Activated naive CD8-positive, alpha-beta T cell treated with anti-CD3 and anti-CD28 coated beads, Interleukin-2, amount 10 ng/mL, durations not matched to agents 7 days and 5 days (primary cell): ENCODE measurements around the gene TMIGD2. TPM values are rescaled to one million over a fixed set of nuclear protein-coding genes. Genes with fewer than 3 reads are reported as not detected.
A peak's percentile ranks its signal among the peaks of the same experiment; 100 is the strongest.

Experiments
- ATAC-seq: fragments of 150-1000 bp; cut with Tn5 transposase; one replicate; pipeline ENCODE4 v1.10.0; 2021; ENCODE audit warnings: low read depth, moderate library complexity
- POLR2A ChIA-PET: fragments of 350-600 bp; sonication (Branson Sonifier 250); formaldehyde crosslinking; loops from one replicate; lab custom pipeline; 2021; ENCODE audit warnings: antibody characterized with exemption; lab: Charles Lee
- DNase-seq: peaks from one replicate; pipeline ENCODE4 v3.0.0; 2021
- H3K27ac Mint-ChIP-seq: one replicate; pipeline ENCODE4 v1.8.0; 2022; ENCODE audit warnings: mild to moderate bottlenecking, mixed read lengths
- H3K27me3 Mint-ChIP-seq: one replicate; pipeline ENCODE4 v1.8.0; 2022; ENCODE audit warnings: mild to moderate bottlenecking, moderate library complexity, mixed read lengths
- H3K36me3 Mint-ChIP-seq: one replicate; pipeline ENCODE4 v1.8.0; 2021; ENCODE audit warnings: mild to moderate bottlenecking, mixed read lengths
- H3K4me1 Mint-ChIP-seq: one replicate; pipeline ENCODE4 v1.8.0; 2021; ENCODE audit warnings: mixed read lengths
- H3K4me3 Mint-ChIP-seq: one replicate; pipeline ENCODE4 v1.8.0; 2022; ENCODE audit warnings: mild to moderate bottlenecking, moderate library complexity, mixed read lengths
- H3K9me3 Mint-ChIP-seq: one replicate; pipeline ENCODE4 v1.8.0; 2021; ENCODE audit warnings: mixed read lengths
- total RNA-seq, 2 experiments: library from RNA; stranded (reverse); gene quantifications; one replicate each; pipeline ENCODE4 v1.2.3, GENCODE V29; 2021

TMIGD2 gene
- total RNA-seq, 2 experiments from 2014 or later, result 49.3 to 50.5 TPM

DNA sequence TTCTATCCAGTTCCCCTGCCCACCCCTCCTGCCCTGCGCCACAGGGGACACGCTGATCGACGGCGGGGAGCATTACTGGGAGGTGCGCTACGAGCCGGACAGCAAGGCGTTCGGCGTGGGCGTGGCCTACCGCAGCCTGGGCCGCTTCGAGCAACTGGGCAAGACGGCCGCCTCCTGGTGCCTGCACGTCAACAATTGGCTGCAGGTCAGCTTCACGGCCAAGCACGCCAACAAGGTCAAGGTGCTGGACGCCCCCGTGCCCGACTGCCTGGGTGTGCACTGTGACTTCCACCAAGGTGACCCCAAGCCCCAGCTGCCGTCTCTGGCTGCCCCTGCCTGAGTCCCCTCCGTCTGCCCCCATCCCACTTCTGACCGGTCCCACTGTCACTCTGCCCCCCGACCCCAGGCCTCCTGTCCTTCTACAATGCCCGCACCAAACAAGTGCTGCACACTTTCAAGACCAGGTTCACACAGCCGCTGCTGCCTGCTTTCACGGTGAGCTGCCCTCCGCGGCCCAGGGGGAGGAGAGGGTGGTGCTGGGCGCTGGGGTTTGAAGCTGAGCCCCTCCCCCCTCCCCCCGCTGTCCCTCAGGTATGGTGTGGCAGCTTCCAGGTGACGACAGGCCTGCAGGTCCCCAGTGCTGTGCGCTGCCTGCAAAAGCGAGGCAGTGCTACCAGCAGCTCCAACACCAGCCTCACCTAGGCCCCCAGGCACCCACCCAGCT, 20.9 kb upstream of the TMIGD2 start:
- peaks cover 21% of the 10 kb centered on the region for H3K9me3 Mint-ChIP-seq
- H3K4me3 Mint-ChIP-seq, result no peak overlapping the region
- ATAC-seq (no peak), DNase-seq (no peak)
- peaks cover 15% of the 10 kb centered on the region for H3K4me1 Mint-ChIP-seq
- H3K27me3 Mint-ChIP-seq, result no peaks in the 10 kb centered on the region
- POLR2A ChIA-PET, result interaction anchor here (1.1 to 1.5 kb wide), 2 partner anchors 20 kb away, joined by 3 to 5 read pairs; partner anchors contain the start of gene MPND
- H3K36me3 Mint-ChIP-seq, result peaks cover 29% of the 10 kb centered on the region
- no peak overlapping the region for H3K27ac Mint-ChIP-seq

DNA sequence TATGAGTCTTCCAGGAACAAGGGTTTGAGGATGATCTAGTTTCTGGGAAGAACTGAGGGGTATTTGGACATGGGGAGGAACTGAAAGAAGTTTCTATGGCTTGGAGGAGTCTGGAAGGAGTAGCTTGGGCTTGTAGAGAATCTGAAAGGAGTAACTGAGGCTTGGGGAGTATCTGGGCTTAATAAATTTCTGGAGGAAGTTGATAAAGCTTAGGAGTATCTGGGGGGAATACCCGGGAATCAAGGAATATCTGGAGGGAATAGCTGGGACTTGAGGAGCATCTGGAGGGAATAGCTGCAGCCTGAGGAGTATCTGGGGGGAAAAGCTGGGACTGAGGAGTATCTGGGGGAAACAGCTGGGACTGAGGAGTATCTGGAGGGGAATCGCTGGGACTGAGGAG, 18.2 kb upstream of the TMIGD2 start:
- H3K4me1 Mint-ChIP-seq, result peaks cover 2% of the 10 kb centered on the region
- POLR2A ChIA-PET, result interaction anchor here (0.6 to 1.3 kb wide), 3 partner anchors 16 to 159 kb away, joined by 3 to 5 read pairs (median 3); partner anchors contain the start of gene FSD1

DNA sequence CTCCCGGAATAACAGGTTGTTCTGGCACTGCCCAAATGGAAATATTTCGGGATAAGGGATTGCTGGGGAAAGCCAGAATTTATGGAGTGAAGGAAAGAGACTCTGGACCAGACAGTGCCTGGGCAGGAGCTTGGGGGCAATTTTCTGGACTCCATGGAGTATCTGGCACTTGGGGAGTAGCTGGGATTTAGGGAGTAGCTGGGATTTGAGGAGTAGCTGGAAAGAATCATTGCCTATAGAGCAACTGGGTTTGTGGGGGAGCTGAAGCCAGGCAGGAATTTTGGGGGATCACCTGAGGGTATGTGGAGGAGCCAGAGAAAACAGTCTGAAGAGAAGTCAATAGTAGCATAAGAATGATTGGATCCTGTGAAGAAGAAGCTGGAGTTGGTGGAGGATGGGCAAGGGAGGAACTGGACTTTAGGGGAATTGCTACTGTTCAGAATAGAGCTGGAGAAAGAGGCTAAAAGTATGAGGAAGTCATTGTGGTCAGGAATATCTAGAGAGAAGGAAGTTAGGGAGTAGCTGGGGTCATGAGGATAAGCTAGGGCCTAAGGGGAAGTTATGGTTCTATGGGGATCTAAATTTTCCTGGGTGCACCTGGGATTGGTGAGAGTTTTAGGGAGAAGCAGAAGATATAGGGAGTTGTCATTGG, 17.0 kb upstream of the TMIGD2 start:
- POLR2A ChIA-PET, result interaction anchor here (0.5 to 1.3 kb wide), 4 partner anchors 15 to 168 kb away, joined by 3 to 5 read pairs (median 4); partner anchors contain the start of gene FSD1
- DNase-seq (no peak), ATAC-seq (no peak)
- peaks cover 21% of the 10 kb centered on the region for H3K9me3 Mint-ChIP-seq
- H3K27ac Mint-ChIP-seq, result peak overlapping the region; percentile 55
- no peaks in the 10 kb centered on the region for H3K27me3 Mint-ChIP-seq
- H3K4me3 Mint-ChIP-seq, result no peak overlapping the region
- peaks cover 39% of the 10 kb centered on the region for H3K36me3 Mint-ChIP-seq
- H3K4me1 Mint-ChIP-seq, result no peaks in the 10 kb centered on the region

More for the DNA sequence above, 18.2 kb upstream of the TMIGD2 start:
- Mint-ChIP-seq H3K27ac (no peak overlapping the region), H3K36me3 (peaks cover 40% of the 10 kb centered on the region), H3K27me3 (no peaks in the 10 kb centered on the region), H3K9me3 (peaks cover 21% of the 10 kb centered on the region), H3K4me3 (no peak overlapping the region)
- ATAC-seq (no peak), DNase-seq (no peak)

DNA sequence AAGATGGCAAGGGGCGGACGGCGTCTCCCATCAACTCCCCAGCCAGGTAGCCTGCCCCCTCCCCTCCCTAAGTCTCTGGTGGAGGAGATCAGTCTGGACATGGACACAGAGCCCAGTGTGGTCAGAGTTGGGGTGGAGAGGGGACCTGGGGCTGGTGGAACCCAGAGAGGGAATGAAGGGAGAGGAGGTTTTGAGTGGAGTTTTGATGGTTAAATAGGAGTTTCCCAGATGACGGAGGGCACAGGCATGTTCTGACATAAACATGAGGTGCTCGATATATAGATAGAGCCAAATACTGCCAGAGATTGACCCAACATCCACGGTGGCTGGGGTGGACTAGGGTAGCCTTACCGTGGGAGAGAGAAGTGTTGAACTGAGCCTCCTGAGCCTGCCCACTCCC, 16.3 kb upstream of the TMIGD2 start:
- H3K4me3 Mint-ChIP-seq, result no peak overlapping the region
- peaks cover 39% of the 10 kb centered on the region for H3K36me3 Mint-ChIP-seq
- H3K9me3 Mint-ChIP-seq, result peaks cover 21% of the 10 kb centered on the region
- H3K27me3 Mint-ChIP-seq, result no peaks in the 10 kb centered on the region
- ATAC-seq (no peak), DNase-seq (no peak)
- POLR2A ChIA-PET, result interaction anchor here (1.3 kb wide), 1 partner anchor 19 kb away, joined by 4 read pairs; no protein-coding TSS in a partner anchor
- no peak overlapping the region for H3K27ac Mint-ChIP-seq
- no peaks in the 10 kb centered on the region for H3K4me1 Mint-ChIP-seq

DNA sequence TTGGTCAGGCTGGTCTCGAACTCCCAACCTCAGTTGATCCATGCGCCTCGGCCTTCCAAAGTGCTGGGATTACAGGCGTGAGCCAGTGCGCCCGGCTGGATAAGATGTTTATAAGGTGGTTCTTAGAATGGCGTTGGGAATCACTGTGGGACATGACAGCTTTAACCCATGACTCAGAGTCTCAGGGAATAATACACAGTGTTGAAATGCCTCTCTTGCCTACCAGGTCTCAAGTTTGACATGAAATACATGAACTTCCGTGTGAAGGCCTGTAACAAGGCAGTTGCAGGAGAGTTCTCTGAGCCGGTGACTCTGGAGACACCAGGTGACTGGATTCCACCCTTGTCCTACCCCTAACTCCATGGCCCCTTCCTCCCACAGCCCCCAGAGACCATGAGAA, 14.8 kb upstream of the TMIGD2 start:
- no peak overlapping the region for H3K27ac Mint-ChIP-seq
- no peak for ATAC-seq
- DNase-seq, result no peak
- H3K9me3 Mint-ChIP-seq, result peaks cover 21% of the 10 kb centered on the region
- no peaks in the 10 kb centered on the region for H3K4me1 Mint-ChIP-seq
- H3K27me3 Mint-ChIP-seq, result no peaks in the 10 kb centered on the region
- H3K4me3 Mint-ChIP-seq, result no peak overlapping the region
- peaks cover 41% of the 10 kb centered on the region for H3K36me3 Mint-ChIP-seq
- POLR2A ChIA-PET, result no interaction called here

DNA sequence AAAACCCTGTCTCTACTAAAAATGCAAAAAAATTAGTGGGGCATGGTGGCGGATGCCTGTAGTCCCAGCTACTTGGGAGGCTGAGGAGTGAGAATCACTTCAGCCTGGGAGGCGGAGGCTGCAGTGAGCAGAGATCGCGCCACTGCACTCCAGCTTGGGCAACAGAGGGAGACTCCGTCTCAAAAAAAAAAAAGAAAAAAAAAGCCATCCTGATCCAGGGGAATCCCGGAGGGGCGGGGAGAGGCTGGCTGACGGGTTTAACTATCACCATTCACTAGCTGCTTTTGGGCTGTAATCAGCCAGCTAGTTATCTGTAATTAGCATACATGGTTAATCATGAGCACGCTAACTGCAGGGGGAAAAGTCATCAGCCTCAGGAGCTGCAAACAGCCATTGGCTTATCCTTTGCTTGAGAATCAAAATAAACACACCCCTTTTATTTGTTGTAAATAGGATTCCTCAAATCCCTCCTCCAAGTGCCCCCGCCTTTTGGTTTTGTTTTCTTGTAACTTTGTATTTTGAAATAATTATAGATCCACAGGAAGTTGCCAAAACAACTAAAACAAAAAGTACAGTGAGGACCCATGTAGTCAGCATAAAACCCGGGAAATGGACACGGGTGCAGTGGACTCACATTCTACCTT, 11.8 kb upstream of the TMIGD2 start:
- peaks cover 3% of the 10 kb centered on the region for H3K9me3 Mint-ChIP-seq
- H3K36me3 Mint-ChIP-seq, result peaks cover 36% of the 10 kb centered on the region
- no peaks in the 10 kb centered on the region for H3K27me3 Mint-ChIP-seq
- no peak overlapping the region for H3K4me3 Mint-ChIP-seq
- POLR2A ChIA-PET, result no interaction called here
- no peaks in the 10 kb centered on the region for H3K4me1 Mint-ChIP-seq
- no peak overlapping the region for H3K27ac Mint-ChIP-seq
- DNase-seq, result no peak
- no peak for ATAC-seq

DNA sequence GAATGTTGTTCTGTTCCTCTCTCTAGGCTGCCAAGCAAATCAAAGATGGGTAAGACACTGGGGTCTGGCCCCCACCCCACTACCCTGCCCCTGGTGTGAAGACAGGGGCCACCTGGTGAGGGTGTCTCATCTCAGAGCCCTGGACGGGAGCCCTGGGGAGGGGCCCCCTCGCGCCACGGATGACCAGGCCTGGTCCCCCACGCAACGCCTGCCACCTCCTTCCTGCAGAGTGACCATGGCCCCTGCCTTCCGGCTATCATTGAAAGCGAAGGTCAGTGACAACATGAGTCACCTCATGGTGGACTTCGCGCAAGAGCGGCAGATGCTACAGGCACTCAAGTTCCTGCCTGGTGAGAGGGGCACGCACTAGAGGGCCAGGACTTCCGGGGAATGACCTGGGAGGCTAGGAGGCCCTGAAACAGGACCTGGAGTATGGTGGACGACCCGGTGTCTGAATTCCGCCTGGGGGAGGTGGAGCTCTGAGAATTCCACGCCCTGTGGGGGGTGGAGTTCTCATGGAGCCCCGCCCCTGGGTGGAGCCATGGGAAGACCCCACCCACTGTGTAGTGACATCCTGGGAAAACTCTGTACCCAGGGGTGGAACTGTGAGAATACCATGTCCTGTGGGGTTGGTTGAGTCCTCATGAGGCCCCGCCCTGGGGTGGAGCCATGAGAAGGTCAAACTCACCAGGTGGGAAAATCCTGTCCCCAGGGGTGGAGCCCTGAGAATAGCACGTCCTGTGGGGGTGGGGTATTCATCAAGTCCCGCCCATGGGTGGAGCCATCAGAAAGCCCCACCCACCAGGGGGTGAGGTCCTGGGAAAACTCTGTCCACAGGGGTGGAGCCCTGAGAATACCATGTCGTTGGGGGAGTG, 8.3 kb upstream of the TMIGD2 start:
- H3K9me3 Mint-ChIP-seq, result no peaks in the 10 kb centered on the region
- no peaks in the 10 kb centered on the region for H3K27me3 Mint-ChIP-seq
- H3K36me3 Mint-ChIP-seq, result peaks cover 22% of the 10 kb centered on the region
- no peaks in the 10 kb centered on the region for H3K4me1 Mint-ChIP-seq
- H3K4me3 Mint-ChIP-seq, result no peak overlapping the region
- H3K27ac Mint-ChIP-seq, result no peak overlapping the region
- POLR2A ChIA-PET, result no interaction called here
- ATAC-seq (no peak), DNase-seq (no peak)

DNA sequence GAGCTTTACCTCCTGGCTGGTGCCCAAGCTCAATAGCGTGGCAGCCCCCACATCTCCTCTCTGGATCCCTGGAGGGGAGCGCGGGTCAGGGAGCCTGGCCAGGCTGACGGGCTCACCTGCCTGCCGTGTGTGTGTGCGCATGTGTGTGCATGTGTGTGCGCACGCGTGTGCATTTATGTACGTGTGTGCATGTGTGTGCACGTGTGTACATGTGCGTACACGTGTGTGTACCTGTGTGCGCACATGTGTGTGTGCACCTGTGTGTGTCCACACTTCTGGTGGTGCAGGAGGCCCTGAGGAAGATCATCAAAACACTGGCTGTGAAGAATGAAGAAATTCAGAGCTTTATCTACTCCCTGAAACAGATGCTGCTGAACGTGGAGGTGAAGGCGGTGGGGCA, 3.5 kb upstream of the TMIGD2 start:
- H3K9me3 Mint-ChIP-seq, result no peaks in the 10 kb centered on the region
- POLR2A ChIA-PET, result interaction anchor here (1.5 kb wide), 1 partner anchor 37 kb away, joined by 4 read pairs; no protein-coding TSS in a partner anchor
- ATAC-seq, result no peak

DNA sequence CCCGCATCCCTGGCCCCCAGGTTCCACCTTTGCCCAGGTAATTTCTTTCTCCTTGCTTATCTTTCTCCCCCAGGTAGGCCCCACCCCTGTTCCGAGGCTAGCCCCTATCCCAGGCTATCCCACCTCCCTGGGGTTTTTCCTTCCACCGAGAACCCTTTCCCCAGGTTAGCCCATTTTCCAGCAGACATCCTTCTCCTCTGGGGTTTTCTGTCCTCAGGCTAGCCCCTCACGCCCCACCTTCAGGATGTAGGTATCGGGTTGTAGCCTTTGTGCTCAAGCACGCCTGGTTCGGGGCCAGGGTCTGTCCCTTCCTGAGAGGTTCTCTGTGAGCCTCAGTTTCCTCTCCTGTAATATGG, 3.0 kb upstream of the TMIGD2 start:
- Mint-ChIP-seq H3K9me3 (no peaks in the 10 kb centered on the region), H3K4me1 (peaks cover 23% of the 10 kb centered on the region), H3K27me3 (no peaks in the 10 kb centered on the region), H3K4me3 (peak overlapping the region; percentile 71), H3K27ac (no peak overlapping the region), H3K36me3 (peaks cover 14% of the 10 kb centered on the region)
- POLR2A ChIA-PET, result interaction anchor here (1.3 to 1.7 kb wide), 2 partner anchors 23 to 34 kb away, joined by 4 to 8 read pairs; partner anchors contain the start of gene STAP2
- ATAC-seq (no peak), DNase-seq (no peak)

More for the DNA sequence above, 3.5 kb upstream of the TMIGD2 start:
- Mint-ChIP-seq H3K27ac (no peak overlapping the region), H3K36me3 (peaks cover 14% of the 10 kb centered on the region), H3K4me3 (peak overlapping the region; percentile 71), H3K4me1 (peaks cover 19% of the 10 kb centered on the region), H3K27me3 (no peaks in the 10 kb centered on the region)
- DNase-seq, result no peak

DNA sequence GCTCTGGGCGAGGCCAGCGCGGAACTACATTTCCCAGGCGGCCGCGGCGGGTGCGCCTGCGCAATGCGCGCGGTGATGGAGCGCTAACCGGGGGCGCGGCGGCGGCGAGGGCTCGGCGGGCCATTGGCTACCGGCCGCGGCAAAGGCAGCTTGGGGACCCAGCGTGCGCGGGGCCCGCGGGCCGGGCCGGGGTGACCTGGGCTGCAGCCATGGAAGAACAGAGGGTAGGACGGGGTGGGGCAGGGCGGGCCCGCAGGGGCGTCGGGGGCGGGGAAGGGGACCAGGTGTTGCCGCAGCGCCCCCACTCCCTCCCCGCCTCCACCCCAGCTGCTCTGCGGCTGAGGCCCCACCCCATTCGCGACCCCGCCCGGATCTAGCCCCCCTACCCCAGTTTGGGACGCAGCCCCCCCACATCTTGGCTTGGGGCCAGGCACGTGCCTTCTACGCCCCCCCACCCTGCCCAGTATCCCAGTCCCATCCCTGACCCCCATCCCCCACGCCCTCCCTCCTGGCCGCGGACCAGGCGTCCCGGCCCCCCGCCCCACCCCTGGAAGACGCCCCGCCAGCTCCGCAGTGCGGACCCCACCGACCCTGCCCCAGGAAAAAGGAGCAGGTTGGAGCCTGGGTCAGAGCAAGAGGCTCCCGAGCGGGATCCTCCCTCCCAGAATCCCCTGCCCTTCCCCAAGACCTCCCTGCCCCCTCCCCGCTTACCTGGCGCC, 2.5 kb upstream of the TMIGD2 start, which contains the start of gene FSD1:
Gene FSD1, plus strand, starts transcription at position 61 of the 719 bp plus-strand sequence. Its CDS starts 149 bp downstream, at position 210.
- H3K9me3 Mint-ChIP-seq, result no peaks in the 10 kb centered on the region
- POLR2A ChIA-PET, result interaction anchor here (0.5 to 1.7 kb wide), 7 partner anchors 15 to 224 kb away, joined by 4 to 8 read pairs (median 5); partner anchors contain the start of genes MPND and STAP2
- peak within 1 kb of the TSS; percentile 88 for H3K27ac Mint-ChIP-seq
- DNase-seq, result peak; percentile 92
- H3K27me3 Mint-ChIP-seq, result no peaks in the 10 kb centered on the region
- H3K4me3 Mint-ChIP-seq, result peak within 1 kb of the TSS; percentile 71
- peaks cover 23% of the 10 kb centered on the region for H3K4me1 Mint-ChIP-seq
- peak; percentile 80 for ATAC-seq
- H3K36me3 Mint-ChIP-seq, result peaks cover 14% of the 10 kb centered on the region

DNA sequence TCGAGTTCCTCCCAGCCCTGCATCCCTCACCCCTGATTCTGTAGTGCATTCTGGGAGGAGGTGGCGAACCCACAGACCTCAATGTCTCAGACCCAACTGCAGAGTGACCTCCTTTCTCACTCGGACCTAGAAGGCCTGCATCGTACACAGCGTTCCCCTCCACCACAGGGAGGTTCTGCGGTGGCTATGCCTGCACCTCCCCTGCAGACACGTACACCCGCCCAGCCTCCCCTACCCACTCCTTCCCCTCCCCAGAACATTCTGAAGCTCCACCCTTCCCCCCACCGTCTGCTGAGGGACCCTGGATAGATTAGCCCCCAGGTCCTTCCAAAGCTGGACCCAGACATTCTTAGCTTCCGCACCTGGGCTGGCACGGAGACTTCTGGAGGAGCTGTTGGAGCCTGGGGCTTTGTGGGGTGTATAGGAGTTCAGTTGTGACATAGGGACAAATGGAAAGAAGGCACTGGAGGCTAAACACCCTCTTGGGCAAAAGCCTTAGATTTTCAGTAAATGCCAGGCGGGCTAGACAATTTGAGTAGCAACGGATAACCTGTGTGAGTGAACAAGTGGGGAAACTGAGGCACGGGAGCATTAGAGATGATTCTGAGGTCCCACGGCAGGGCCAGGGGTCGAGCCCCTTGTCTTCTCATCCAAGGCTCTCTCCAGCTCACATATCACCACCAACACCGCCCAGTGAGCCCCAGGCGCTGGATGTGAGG, 1.8 kb upstream of the TMIGD2 start:
- POLR2A ChIA-PET, result interaction anchor here (0.5 to 2.1 kb wide), 8 partner anchors 16 to 224 kb away, joined by 4 to 8 read pairs (median 5); partner anchors contain the start of genes MPND and STAP2
- H3K4me1 Mint-ChIP-seq, result peaks cover 29% of the 10 kb centered on the region
- no peaks in the 10 kb centered on the region for H3K27me3 Mint-ChIP-seq
- DNase-seq (no peak), ATAC-seq (no peak)
- peak overlapping the region; percentile 81 for H3K27ac Mint-ChIP-seq
- peaks cover 10% of the 10 kb centered on the region for H3K36me3 Mint-ChIP-seq
- H3K4me3 Mint-ChIP-seq, result peak overlapping the region; percentile 62
- no peaks in the 10 kb centered on the region for H3K9me3 Mint-ChIP-seq
